K562 (cell line): Measurements from ENCODE around the gene PRKD2. TPM values are rescaled to one million over a fixed set of nuclear protein-coding genes. Genes with fewer than 3 reads are reported as not detected.

Experiments
- ATF4 ChIP-seq: fragments of 450-650 bp; formaldehyde crosslinking; IDR thresholded peaks from 2 replicates; pipeline ENCODE4 v1.4.0; 2022; ENCODE audit warnings: mild to moderate bottlenecking, moderate library complexity
- CGGBP1 ChIP-seq: fragments of 250-450 bp; sonication (Bioruptor Pico); IDR thresholded peaks from 2 replicates; pipeline ENCODE4 v1.9.0; 2021; ENCODE audit warnings: mild to moderate bottlenecking
- FOSL1 ChIP-seq: fragments of 200-800 bp; sonication (Bioruptor generic); conservative IDR thresholded peaks from 2 replicates; pipeline ENCODE4 v1.6.1; 2016; ENCODE audit warnings: missing genetic modification characterization, missing compliant biosample characterization
- GTF2A2 ChIP-seq: IDR thresholded peaks from 2 replicates; pipeline ENCODE4 v1.6.1; 2016; ENCODE audit warnings: mild to moderate bottlenecking, missing genetic modification characterization, missing compliant biosample characterization
- HNRNPH1 ChIP-seq: fragments of 200-400 bp; formaldehyde crosslinking; optimal IDR thresholded peaks from 2 replicates; pipeline ENCODE3; 2017; ENCODE audit warnings: low read depth, mild to moderate bottlenecking, low read length, moderate library complexity
- HOXB6 ChIP-seq: fragments of 250-450 bp; sonication (Bioruptor Pico); IDR thresholded peaks from 2 replicates; pipeline ENCODE4 v1.5.1; 2022; ENCODE audit warnings: mild to moderate bottlenecking, borderline replicate concordance
- MBD1 ChIP-seq: fragments of 250-450 bp; sonication (Bioruptor Pico); IDR thresholded peaks from 2 replicates; pipeline ENCODE4 v1.8.0; 2022; ENCODE audit warnings: inconsistent platforms
- MITF ChIP-seq: IDR thresholded peaks from 2 replicates; pipeline ENCODE4 v1.6.1; 2014; ENCODE audit warnings: antibody characterized with exemption
- NUFIP1 ChIP-seq: fragments of 450-650 bp; IDR thresholded peaks from 2 replicates; pipeline ENCODE4 v1.6.1; 2018; ENCODE audit not compliant: partially characterized antibody
- POLR2B ChIP-seq: fragments of 450-650 bp; IDR thresholded peaks from 2 replicates; pipeline ENCODE4 v1.6.1; 2018; ENCODE audit warnings: low read depth; ENCODE audit not compliant: partially characterized antibody
- RBFOX2 ChIP-seq: fragments of 200-400 bp; formaldehyde crosslinking; IDR thresholded peaks from 2 replicates; pipeline ENCODE4 v1.6.1; 2017; ENCODE audit warnings: low read depth, mild to moderate bottlenecking, low read length, moderate library complexity
- TCF7L2 ChIP-seq: fragments of 150-350 bp; IDR thresholded peaks from 2 replicates; pipeline ENCODE4 v1.6.1; 2016; ENCODE audit warnings: low read depth, mild to moderate bottlenecking, low read length, moderate library complexity
- UBTF ChIP-seq, 2 experiments: IDR thresholded peaks; 2 replicates each; pipeline ENCODE4 v1.6.1; 2012; ENCODE audit warnings: improper control_type of control experiment in 2 of 2, low read depth in 2 of 2, low read length in 2 of 2, borderline replicate concordance in 1 of 2
- ZFP36 ChIP-seq: fragments of 150-350 bp; IDR thresholded peaks from 2 replicates; pipeline ENCODE4 v1.6.1; 2018; ENCODE audit warnings: low read length, low read depth; ENCODE audit not compliant: partially characterized antibody
- ZNF253 ChIP-seq: fragments of 250-450 bp; sonication (Bioruptor Pico); conservative IDR thresholded peaks from 2 replicates; pipeline ENCODE4 v1.6.1; 2021; ENCODE audit warnings: mild to moderate bottlenecking
- ZNF592 ChIP-seq: fragments of 450-650 bp; IDR thresholded peaks from 2 replicates; pipeline ENCODE4 v1.6.1; 2017; ENCODE audit warnings: antibody characterized with exemption, mild to moderate bottlenecking
- ZNF77 ChIP-seq: fragments of 250-450 bp; sonication (Bioruptor Pico); IDR thresholded peaks from 2 replicates; pipeline ENCODE4 v1.5.0; 2020
- polyA plus RNA-seq, 8 experiments: library from polyadenylated mRNA; depleted of rRNA in 4 of 8; stranded (reverse) in 5 of 8; unstranded in 3 of 8; fragments of >200 nt; fragmentation: Nextera tagmentation in 2 of 8; fragmentation: Illumina TruSeq in 1 of 8; extraction: Ambion mirVana in 2 of 8; extraction: Trizol in 1 of 8; gene quantifications; 2 replicates each; pipeline versions ENCODE4 v1.2.1 to v1.2.3, GENCODE V29; 2011 to 2014; ENCODE audit warnings: inconsistent platforms in 1 of 8, missing spikeins in 1 of 8
- total RNA-seq, 7 experiments: library from RNA; depleted of rRNA in 6 of 7; stranded (reverse); fragments of >200 nt in 6 of 7; fragmentation: Illumina TruSeq in 2 of 7; extraction: Trizol in 2 of 7; gene quantifications; 2 replicates each; pipeline versions ENCODE4 v1.2.1 to v1.2.3, GENCODE V29; 2011 to 2021; ENCODE audit warnings: low replicate concordance in 1 of 7

Gene PRKD2
- total and polyA plus RNA-seq, 9 of the 15 experiments (the other 6 are each of a cell fraction or from before 2014, with no cell fraction given) = 1.8 to 60.0 (median 15.0) TPM

GRCh38 chr19:46732966-46733689, 16.2 kb upstream of the PRKD2 start (continued):
- TF ChIP-seq ZNF592 (no peak), FOSL1 (peak; percentile 48), POLR2B (no peak), ZNF77 (no peak), ATF4 (CRISPR knock-in tag) (no peak), MBD1 (CRISPR knock-in tag) (no peak), GTF2A2 (no peak), ZNF253 (CRISPR knock-in tag) (no peak), CGGBP1 (CRISPR knock-in tag) (no peak), TCF7L2 (no peak), HNRNPH1 (no peak), NUFIP1 (no peak), HOXB6 (CRISPR knock-in tag) (no peak), MITF (no peak), UBTF (IDR thresholded peaks at IDR 0.05; ENCODE audit: borderline replicate concordance in 1 of 2, low read depth in 2 of 2, low read length in 2 of 2) (no peak), ZFP36 (no peak), RBFOX2 (no peak)
